ENCODE data around the gene BCL11B. TPM values are rescaled to one million over a fixed set of nuclear protein-coding genes. Genes with fewer than 3 reads are reported as not detected.

Gene BCL11B
- total and polyA plus RNA-seq, 4 donors: 0.04 to 0.42 (median 0.16) TPM

DNA sequence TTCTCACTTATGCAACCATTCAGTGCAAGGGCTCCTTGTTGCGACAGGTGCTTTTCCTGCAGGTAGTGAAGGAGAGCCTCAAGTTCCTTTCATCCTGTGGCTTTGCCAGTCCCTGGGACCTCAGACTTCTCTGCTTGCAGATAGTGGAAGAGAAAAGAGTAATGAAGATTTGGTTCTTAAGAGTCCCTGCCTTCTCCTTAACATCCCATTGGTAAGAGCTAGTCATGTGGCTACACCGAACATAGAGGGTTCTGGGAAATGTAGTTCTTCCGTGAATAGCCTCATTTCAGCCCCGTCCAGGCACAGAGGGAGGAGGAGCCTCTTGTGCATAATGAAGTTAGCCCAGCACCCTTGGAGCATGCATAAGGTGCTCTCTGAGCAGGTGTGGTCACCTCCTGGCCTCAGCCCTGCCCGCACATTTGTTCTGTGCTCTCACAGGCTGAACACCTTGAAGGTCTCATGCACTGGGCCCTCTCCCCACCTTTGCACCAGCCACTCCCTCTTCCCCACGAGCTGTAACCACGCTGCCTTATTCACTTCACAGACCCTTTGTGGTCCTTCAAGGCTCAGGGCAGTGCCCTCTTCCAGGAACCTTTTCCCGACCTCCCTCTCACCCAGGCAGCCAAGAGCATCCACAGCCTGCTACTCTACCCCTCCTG is 134.0 kb downstream of the BCL11B start (continued):
- TF ChIP-seq, protein P1, sequence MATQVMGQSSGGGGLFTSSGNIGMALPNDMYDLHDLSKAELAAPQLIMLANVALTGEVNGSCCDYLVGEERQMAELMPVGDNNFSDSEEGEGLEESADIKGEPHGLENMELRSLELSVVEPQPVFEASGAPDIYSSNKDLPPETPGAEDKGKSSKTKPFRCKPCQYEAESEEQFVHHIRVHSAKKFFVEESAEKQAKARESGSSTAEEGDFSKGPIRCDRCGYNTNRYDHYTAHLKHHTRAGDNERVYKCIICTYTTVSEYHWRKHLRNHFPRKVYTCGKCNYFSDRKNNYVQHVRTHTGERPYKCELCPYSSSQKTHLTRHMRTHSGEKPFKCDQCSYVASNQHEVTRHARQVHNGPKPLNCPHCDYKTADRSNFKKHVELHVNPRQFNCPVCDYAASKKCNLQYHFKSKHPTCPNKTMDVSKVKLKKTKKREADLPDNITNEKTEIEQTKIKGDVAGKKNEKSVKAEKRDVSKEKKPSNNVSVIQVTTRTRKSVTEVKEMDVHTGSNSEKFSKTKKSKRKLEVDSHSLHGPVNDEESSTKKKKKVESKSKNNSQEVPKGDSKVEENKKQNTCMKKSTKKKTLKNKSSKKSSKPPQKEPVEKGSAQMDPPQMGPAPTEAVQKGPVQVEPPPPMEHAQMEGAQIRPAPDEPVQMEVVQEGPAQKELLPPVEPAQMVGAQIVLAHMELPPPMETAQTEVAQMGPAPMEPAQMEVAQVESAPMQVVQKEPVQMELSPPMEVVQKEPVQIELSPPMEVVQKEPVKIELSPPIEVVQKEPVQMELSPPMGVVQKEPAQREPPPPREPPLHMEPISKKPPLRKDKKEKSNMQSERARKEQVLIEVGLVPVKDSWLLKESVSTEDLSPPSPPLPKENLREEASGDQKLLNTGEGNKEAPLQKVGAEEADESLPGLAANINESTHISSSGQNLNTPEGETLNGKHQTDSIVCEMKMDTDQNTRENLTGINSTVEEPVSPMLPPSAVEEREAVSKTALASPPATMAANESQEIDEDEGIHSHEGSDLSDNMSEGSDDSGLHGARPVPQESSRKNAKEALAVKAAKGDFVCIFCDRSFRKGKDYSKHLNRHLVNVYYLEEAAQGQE (IDR thresholded peaks at IDR 0.05): no peak
- TF ChIP-seq HNF4G (IDR thresholded peaks at IDR 0.05) (no peak), FOXA2 (IDR thresholded peaks at IDR 0.05) (no peak), RXRA (IDR thresholded peaks at IDR 0.05) (no peak), SP1 (IDR thresholded peaks at IDR 0.05) (no peak)
- TF ChIP-seq, protein P2, sequence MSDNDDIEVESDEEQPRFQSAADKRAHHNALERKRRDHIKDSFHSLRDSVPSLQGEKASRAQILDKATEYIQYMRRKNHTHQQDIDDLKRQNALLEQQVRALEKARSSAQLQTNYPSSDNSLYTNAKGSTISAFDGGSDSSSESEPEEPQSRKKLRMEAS (IDR thresholded peaks at IDR 0.05): no peak

DNA sequence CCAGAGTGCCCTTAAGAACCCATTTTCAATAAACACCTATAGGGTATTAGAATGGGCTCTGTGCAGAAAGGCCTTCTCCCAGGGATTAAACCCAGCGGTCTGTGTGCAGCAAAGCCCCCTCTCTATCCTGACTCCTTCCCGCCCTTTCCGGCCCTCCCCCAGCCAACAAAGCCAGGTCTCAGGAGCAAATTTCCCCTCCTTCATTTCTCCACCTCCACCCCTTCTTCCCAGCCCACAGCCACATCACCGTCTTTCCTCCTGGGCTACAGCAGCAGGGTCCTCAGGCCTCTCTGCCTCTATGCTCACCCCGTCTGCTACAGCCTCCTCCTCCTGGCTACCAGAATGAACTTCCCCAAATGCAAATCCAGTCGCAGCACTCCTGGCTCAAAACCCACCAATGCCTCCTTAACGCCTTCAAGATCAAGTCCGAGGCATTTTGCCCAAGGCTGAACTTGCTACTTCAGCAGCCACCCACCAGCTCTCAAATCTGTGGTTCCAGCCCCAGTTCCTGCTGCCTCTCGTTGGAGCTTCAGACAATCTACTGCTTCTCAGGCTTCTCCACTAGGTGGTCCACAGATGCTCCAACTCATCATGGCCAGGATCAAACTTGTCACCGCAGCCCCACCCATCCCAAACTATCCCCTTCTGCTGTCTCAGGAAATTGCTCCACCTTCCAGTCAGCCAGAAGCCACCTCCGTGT is 134.8 kb downstream of the BCL11B start:
- no peak overlapping the region for H3K4me3 ChIP-seq (ENCODE audit: low read depth in 1 of 3, low read length in 3 of 3)
- H3K9ac ChIP-seq (ENCODE audit: low read depth in 1 of 2, low read length in 2 of 2): no peak overlapping the region
- H3K4me1 ChIP-seq (ENCODE audit: control insufficient read depth in 4 of 4, insufficient read depth in 4 of 4, low read length in 3 of 4): no peaks in the 10 kb centered on the region
- H3K27ac ChIP-seq (ENCODE audit: low read depth in 1 of 2, low read length in 2 of 2): no peak overlapping the region
- no peaks in the 10 kb centered on the region for H3K9me3 ChIP-seq (ENCODE audit: control insufficient read depth in 4 of 4, low read length in 3 of 4)
- 68% methylated on average over 11 of the region's 11 CpGs for WGBS
- TF ChIP-seq EGR1 (IDR thresholded peaks at IDR 0.05; ENCODE audit: low read depth in 2 of 2): no peak
- TF ChIP-seq RXRA (IDR thresholded peaks at IDR 0.05): no peak
- TF ChIP-seq YY1 (IDR thresholded peaks at IDR 0.05): no peak
- no peak for TF ChIP-seq SP1 (IDR thresholded peaks at IDR 0.05)
- TF ChIP-seq JUND (IDR thresholded peaks at IDR 0.05): no peak
- TF ChIP-seq, protein P3, sequence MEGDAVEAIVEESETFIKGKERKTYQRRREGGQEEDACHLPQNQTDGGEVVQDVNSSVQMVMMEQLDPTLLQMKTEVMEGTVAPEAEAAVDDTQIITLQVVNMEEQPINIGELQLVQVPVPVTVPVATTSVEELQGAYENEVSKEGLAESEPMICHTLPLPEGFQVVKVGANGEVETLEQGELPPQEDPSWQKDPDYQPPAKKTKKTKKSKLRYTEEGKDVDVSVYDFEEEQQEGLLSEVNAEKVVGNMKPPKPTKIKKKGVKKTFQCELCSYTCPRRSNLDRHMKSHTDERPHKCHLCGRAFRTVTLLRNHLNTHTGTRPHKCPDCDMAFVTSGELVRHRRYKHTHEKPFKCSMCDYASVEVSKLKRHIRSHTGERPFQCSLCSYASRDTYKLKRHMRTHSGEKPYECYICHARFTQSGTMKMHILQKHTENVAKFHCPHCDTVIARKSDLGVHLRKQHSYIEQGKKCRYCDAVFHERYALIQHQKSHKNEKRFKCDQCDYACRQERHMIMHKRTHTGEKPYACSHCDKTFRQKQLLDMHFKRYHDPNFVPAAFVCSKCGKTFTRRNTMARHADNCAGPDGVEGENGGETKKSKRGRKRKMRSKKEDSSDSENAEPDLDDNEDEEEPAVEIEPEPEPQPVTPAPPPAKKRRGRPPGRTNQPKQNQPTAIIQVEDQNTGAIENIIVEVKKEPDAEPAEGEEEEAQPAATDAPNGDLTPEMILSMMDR (IDR thresholded peaks at IDR 0.05; ENCODE audit: low read depth, low read length, missing input control): no peak
- no peak for TF ChIP-seq NR2F2 (IDR thresholded peaks at IDR 0.05)
- TF ChIP-seq TAF1 (conservative IDR thresholded peaks at IDR 0.05): no peak
- TF ChIP-seq, protein P2 (IDR thresholded peaks at IDR 0.05): no peak
- H3K36me3 ChIP-seq (ENCODE audit: control insufficient read depth in 4 of 4, insufficient read depth in 3 of 4, low read depth in 1 of 4, low read length in 3 of 4): no peaks in the 10 kb centered on the region
- DNase-seq (ENCODE audit: low spot score): peak; percentile 24
- H3K27me3 ChIP-seq (ENCODE audit: control insufficient read depth in 4 of 4, insufficient read depth in 4 of 4, low read length in 3 of 4): no peaks in the 10 kb centered on the region

DNA sequence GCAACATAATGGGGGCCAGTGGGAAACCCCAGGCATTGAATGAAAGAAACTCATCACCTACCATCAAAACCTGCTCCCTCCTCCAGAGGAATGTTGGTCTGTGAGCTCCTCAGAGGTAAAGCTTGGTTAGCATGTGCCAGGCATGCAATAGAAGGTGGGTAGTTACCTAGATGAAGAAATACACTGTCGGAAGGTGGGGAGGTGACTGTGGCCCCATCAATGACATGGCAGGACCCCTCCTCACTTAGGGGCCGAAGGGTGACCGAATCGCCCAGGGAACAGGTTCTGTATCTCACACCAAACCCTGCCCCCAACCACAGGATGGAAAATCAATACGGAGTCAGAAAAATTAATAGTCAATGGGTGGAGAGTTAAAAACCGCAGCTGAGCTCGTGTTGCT is 135.6 kb downstream of the BCL11B start:
- Histone ChIP-seq H3K27ac (ENCODE audit: low read depth in 1 of 2, low read length in 2 of 2) (no peak overlapping the region), H3K4me1 (ENCODE audit: control insufficient read depth in 4 of 4, insufficient read depth in 4 of 4, low read length in 3 of 4) (no peaks in the 10 kb centered on the region), H3K9me3 (ENCODE audit: control insufficient read depth in 4 of 4, low read length in 3 of 4) (no peaks in the 10 kb centered on the region), H3K27me3 (ENCODE audit: control insufficient read depth in 4 of 4, insufficient read depth in 4 of 4, low read length in 3 of 4) (no peaks in the 10 kb centered on the region), H3K36me3 (ENCODE audit: control insufficient read depth in 4 of 4, insufficient read depth in 3 of 4, low read depth in 1 of 4, low read length in 3 of 4) (no peaks in the 10 kb centered on the region), H3K4me3 (ENCODE audit: low read depth in 1 of 3, low read length in 3 of 3) (no peak overlapping the region), H3K9ac (ENCODE audit: low read depth in 1 of 2, low read length in 2 of 2) (no peak overlapping the region)
- WGBS: 87% methylated on average over 7 of the region's 7 CpGs
- no peak for DNase-seq (ENCODE audit: low spot score)
- TF ChIP-seq, protein P4, sequence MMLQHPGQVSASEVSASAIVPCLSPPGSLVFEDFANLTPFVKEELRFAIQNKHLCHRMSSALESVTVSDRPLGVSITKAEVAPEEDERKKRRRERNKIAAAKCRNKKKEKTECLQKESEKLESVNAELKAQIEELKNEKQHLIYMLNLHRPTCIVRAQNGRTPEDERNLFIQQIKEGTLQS (IDR thresholded peaks at IDR 0.05): no peak
- no peak for TF ChIP-seq FOXA1 (IDR thresholded peaks at IDR 0.05)
- no peak for TF ChIP-seq TAF1 (conservative IDR thresholded peaks at IDR 0.05)
- no peak for TF ChIP-seq SP1 (IDR thresholded peaks at IDR 0.05)
- no peak for TF ChIP-seq EGR1 (IDR thresholded peaks at IDR 0.05; ENCODE audit: low read depth in 2 of 2)
- TF ChIP-seq, protein P2 (IDR thresholded peaks at IDR 0.05): no peak
- no peak for TF ChIP-seq YY1 (IDR thresholded peaks at IDR 0.05)
- TF ChIP-seq RXRA (IDR thresholded peaks at IDR 0.05): no peak
- no peak for TF ChIP-seq NR2F2 (IDR thresholded peaks at IDR 0.05)
- TF ChIP-seq JUND (IDR thresholded peaks at IDR 0.05): no peak
- TF ChIP-seq, protein P1 (IDR thresholded peaks at IDR 0.05): no peak
- TF ChIP-seq GABPA (IDR thresholded peaks at IDR 0.05 in 1 of 2, conservative IDR thresholded peaks at IDR 0.05 in 1 of 2): no peak

All from liver (tissue), 9 donors.